Measurements from ENCODE around the gene TRIM38.

DNA sequence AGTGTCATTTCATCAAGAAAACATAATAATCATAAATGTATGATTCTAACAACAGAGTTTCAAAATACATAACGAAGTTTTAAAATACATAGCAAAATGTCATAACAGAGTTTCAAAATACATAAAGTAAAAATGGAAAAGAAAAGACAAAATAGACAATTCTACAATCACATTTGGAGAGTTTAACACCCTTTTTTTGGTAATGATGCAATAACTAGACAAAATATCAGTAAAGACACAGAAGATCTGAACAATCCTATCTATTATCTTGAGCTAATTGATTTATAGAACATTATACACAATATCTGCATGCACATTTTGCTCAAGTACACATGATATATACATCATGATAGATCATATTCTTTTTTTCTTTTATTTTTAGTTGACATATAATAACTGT, 18.7 kb upstream of the TRIM38 start:
- TF ChIP-seq, protein P1, sequence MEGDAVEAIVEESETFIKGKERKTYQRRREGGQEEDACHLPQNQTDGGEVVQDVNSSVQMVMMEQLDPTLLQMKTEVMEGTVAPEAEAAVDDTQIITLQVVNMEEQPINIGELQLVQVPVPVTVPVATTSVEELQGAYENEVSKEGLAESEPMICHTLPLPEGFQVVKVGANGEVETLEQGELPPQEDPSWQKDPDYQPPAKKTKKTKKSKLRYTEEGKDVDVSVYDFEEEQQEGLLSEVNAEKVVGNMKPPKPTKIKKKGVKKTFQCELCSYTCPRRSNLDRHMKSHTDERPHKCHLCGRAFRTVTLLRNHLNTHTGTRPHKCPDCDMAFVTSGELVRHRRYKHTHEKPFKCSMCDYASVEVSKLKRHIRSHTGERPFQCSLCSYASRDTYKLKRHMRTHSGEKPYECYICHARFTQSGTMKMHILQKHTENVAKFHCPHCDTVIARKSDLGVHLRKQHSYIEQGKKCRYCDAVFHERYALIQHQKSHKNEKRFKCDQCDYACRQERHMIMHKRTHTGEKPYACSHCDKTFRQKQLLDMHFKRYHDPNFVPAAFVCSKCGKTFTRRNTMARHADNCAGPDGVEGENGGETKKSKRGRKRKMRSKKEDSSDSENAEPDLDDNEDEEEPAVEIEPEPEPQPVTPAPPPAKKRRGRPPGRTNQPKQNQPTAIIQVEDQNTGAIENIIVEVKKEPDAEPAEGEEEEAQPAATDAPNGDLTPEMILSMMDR (IDR thresholded peaks at IDR 0.05; ENCODE audit: borderline replicate concordance, extremely low read depth, low read length, poor library complexity, severe bottlenecking): no peak
- TF ChIP-seq EZH2 (IDR thresholded peaks at IDR 0.05; ENCODE audit: borderline replicate concordance, low read depth, low read length, severe bottlenecking): no peak

Data from DND-41 (cell line).